OCI-LY1 (cell line): ENCODE results near the gene ICE2.

Experiments used
- H2AFZ ChIP-seq: fragments of 200-600 bp; sonication (generic), shearing (Covaris generic); 2 replicates; pipeline ENCODE4 v1.6.0; 2014; ENCODE audit warnings: antibody characterized with exemption, mild to moderate bottlenecking, low read length
- H3F3A ChIP-seq: fragments of 200-600 bp; sonication (generic), shearing (Covaris generic); 2 replicates; pipeline ENCODE4 v1.6.0; 2014; ENCODE audit warnings: mild to moderate bottlenecking, antibody characterized with exemption, low read length, moderate library complexity; ENCODE audit not compliant: insufficient read depth
- H3K27ac ChIP-seq: fragments of 200-600 bp; sonication (generic); 2 replicates; pipeline ENCODE4 v1.5.1; 2014; ENCODE audit warnings: low read length, mixed run types, mild to moderate bottlenecking, low read depth; ENCODE audit not compliant: poor library complexity, severe bottlenecking
- H3K27me3 ChIP-seq: fragments of 200-600 bp; sonication (generic); 2 replicates; pipeline ENCODE4 v1.6.0; 2014; ENCODE audit warnings: antibody characterized with exemption, mild to moderate bottlenecking, low read length, moderate library complexity; ENCODE audit not compliant: insufficient read depth
- H3K36me3 ChIP-seq: fragments of 200-600 bp; sonication (generic); 2 replicates; pipeline ENCODE4 v1.6.1; 2014; ENCODE audit warnings: mild to moderate bottlenecking, antibody characterized with exemption, low read length, moderate library complexity, mixed read lengths; ENCODE audit not compliant: insufficient read depth
- H3K4me1 ChIP-seq: fragments of 200-600 bp; sonication (generic); 2 replicates; pipeline ENCODE4 v1.5.1; 2014; ENCODE audit warnings: mild to moderate bottlenecking, low read length, moderate library complexity; ENCODE audit not compliant: insufficient read depth, severe bottlenecking
- H3K4me2 ChIP-seq: fragments of 200-600 bp; sonication (generic), shearing (Covaris generic); 2 replicates; pipeline ENCODE4 v1.6.1; 2014; ENCODE audit warnings: low read length
- H3K4me3 ChIP-seq: fragments of 200-600 bp; sonication (generic); 2 replicates; pipeline ENCODE4 v1.5.1; 2014; ENCODE audit warnings: low read length, low read depth, mild to moderate bottlenecking, mixed read lengths; ENCODE audit not compliant: poor library complexity, severe bottlenecking
- H3K79me2 ChIP-seq: fragments of 200-600 bp; shearing (Covaris generic); 2 replicates; pipeline ENCODE4 v1.6.1; 2016; ENCODE audit warnings: mixed run types, low read length, mixed read lengths; ENCODE audit not compliant: insufficient read depth
- H3K9ac ChIP-seq: fragments of 200-600 bp; sonication (generic), shearing (Covaris generic); 2 replicates; pipeline ENCODE4 v1.6.1; 2014; ENCODE audit warnings: mild to moderate bottlenecking, low read length, mixed read lengths
- H3K9me2 ChIP-seq: fragments of 200-600 bp; sonication (generic), shearing (Covaris generic); 2 replicates; pipeline ENCODE4 v1.6.1; 2014; ENCODE audit warnings: low read depth, mild to moderate bottlenecking, low read length, mixed read lengths
- H3K9me3 ChIP-seq: fragments of 200-600 bp; shearing (Covaris generic); 2 replicates; pipeline ENCODE4 v1.6.1; 2014; ENCODE audit warnings: low read length, mixed read lengths
- H4K20me1 ChIP-seq: fragments of 200-600 bp; sonication (generic), shearing (Covaris generic); 2 replicates; pipeline ENCODE4 v1.6.0; 2016; ENCODE audit warnings: mild to moderate bottlenecking, low read length; ENCODE audit not compliant: insufficient read depth
- EZH2 ChIP-seq: fragments of 200-600 bp; sonication (generic), shearing (Covaris generic); IDR thresholded peaks from 2 replicates; pipeline ENCODE4 v1.8.0; 2017; ENCODE audit warnings: borderline replicate concordance, mixed run types, mild to moderate bottlenecking, antibody characterized with exemption, low read length, moderate library complexity, mixed read lengths
- TF ChIP-seq, protein P1 (sequence below): fragments of 200-600 bp; sonication (generic), shearing (Covaris generic); IDR thresholded peaks from 2 replicates; pipeline ENCODE4 v1.5.1; 2017; ENCODE audit warnings: mild to moderate bottlenecking, antibody characterized with exemption, low read length, moderate library complexity, mixed read lengths

ICE2 gene

DNA sequence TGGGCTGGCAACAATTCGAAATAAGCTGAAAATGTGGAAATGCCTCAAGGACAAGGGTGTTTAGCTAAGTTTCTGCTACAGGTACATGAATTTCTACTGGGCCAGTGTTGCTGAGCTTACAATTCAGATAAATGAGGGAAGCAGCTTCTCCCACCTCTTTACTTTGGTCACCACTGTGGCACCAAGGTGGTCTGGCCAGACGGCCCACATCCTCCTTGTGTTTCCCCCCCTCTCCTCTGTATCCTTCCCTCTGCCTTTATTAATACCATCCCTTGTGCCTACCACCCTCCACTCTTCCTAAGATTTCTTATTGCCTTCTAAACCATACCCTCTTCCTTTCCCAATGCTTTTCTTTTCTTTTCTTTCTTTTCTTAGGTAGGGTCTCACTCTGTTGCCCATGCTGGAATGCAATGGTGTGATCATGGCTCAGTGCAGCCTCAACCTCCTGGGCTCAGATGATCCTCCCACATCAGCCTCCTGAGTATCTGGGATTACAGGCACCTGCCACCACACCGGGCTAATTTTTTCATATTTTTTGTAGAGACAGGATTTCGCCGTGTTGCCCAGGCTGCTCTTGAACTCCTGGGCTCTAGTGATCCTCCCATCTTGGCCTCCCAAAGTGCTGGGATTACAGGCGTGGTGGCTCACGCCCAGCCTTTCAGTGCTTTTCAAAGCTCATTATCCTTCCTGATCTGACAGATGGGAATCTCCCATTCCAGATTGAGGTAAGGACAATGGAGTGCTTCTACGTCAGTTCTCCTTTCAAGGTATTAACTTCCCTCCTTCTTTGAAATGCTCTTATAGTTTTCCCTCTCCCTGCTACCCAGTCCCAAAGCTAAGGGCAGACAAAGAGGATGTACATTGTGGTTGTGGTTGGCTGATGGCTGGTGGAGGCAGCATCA is 95.9 kb downstream of the ICE2 start:
- H4K20me1 ChIP-seq: no peaks in the 10 kb centered on the region
- H3K4me2 ChIP-seq: no peak overlapping the region
- H3K27ac ChIP-seq: no peak overlapping the region

DNA sequence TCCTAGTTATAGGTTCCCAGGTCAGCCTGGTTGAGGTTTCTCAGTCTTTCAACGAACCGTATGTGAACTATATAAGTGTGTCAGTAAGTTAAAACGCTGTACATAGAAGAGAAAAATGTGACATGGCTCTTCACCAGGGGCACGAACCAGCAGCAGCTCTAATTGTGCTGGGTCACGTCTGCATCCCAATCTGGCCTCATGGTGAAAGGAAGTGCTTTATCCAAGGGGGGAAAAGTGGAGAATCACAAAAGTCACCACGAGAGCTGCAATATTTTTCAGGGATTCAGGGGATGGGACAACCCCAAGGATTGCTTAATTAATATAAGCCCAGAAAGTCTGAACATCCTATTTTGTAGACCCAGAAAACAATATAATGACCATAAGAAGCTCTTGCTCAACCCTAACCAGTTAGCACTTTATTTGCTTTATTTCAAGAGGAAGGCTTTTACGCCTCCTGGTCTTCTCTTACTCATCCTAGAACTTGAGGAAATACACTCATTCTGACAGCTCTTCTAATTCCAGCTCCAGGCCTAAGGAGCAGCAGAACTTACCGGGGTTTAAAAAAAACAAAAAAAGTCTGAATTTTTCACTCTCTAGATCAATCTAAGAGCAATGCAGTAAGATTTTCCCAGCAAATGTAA is 97.7 kb downstream of the ICE2 start:
- H3K9me3 ChIP-seq: no peaks in the 10 kb centered on the region
- H3K27ac ChIP-seq: no peak overlapping the region
- H3K36me3 ChIP-seq: no peaks in the 10 kb centered on the region
- TF ChIP-seq EZH2: no peak
- TF ChIP-seq, protein P1, sequence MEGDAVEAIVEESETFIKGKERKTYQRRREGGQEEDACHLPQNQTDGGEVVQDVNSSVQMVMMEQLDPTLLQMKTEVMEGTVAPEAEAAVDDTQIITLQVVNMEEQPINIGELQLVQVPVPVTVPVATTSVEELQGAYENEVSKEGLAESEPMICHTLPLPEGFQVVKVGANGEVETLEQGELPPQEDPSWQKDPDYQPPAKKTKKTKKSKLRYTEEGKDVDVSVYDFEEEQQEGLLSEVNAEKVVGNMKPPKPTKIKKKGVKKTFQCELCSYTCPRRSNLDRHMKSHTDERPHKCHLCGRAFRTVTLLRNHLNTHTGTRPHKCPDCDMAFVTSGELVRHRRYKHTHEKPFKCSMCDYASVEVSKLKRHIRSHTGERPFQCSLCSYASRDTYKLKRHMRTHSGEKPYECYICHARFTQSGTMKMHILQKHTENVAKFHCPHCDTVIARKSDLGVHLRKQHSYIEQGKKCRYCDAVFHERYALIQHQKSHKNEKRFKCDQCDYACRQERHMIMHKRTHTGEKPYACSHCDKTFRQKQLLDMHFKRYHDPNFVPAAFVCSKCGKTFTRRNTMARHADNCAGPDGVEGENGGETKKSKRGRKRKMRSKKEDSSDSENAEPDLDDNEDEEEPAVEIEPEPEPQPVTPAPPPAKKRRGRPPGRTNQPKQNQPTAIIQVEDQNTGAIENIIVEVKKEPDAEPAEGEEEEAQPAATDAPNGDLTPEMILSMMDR: no peak
- no peak overlapping the region for H3K9ac ChIP-seq
- H3K79me2 ChIP-seq: no peaks in the 10 kb centered on the region
- no peak overlapping the region for H3K4me3 ChIP-seq
- no peak overlapping the region for H3K4me2 ChIP-seq
- no peak overlapping the region for H2AFZ ChIP-seq
- H3K4me1 ChIP-seq: no peaks in the 10 kb centered on the region
- H3K9me2 ChIP-seq: no peaks in the 10 kb centered on the region
- no peaks in the 10 kb centered on the region for H3K27me3 ChIP-seq
- no peaks in the 10 kb centered on the region for H4K20me1 ChIP-seq
- no peaks in the 10 kb centered on the region for H3F3A ChIP-seq

More for the DNA sequence above, 95.9 kb downstream of the ICE2 start:
- Histone ChIP-seq H3K36me3 (no peaks in the 10 kb centered on the region), H3K9ac (no peak overlapping the region), H3F3A (no peaks in the 10 kb centered on the region), H3K4me3 (no peak overlapping the region), H2AFZ (no peak overlapping the region), H3K27me3 (peaks cover 5% of the 10 kb centered on the region; the same call in 1 of the 2 replicates), H3K9me2 (no peaks in the 10 kb centered on the region), H3K79me2 (no peaks in the 10 kb centered on the region), H3K4me1 (no peaks in the 10 kb centered on the region), H3K9me3 (no peaks in the 10 kb centered on the region)
- TF ChIP-seq, protein P1: no peak
- no peak for TF ChIP-seq EZH2

DNA sequence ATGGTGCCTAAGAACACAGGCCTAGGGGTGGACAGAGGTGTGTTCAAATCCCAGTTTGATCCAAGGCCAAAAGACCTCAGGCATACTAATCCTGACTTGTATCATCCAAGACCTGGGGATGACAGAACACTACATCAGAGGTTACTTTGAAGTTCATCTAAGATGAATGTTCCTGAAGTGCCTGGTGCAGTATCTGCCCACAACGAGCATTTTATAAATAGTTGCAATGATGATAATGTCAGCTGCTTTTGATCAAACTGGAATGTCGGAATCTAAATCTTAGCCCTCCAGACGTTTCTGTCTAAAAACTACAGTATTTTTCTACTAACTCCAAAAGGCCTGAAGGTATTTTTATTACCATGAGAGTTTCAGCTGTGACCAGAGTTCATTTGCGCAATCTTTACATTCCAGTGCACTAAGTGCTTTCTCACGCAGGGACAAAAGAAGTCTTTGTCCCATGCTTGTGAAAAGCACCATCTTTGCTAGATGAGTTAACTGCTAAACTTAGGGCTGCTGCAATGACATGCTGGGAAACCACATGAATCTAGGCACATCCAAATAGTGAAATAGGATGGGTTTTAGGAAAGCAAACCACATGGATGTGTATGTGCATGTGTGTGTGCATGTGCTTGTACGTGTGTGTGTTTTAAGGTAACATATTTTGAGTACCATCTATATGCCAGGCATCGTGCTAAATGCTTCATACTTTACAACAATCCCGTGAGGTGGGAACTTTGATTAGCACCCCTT is 99.2 kb downstream of the ICE2 start:
- Histone ChIP-seq H3K79me2 (no peaks in the 10 kb centered on the region), H3K9ac (no peak overlapping the region), H3K27me3 (no peaks in the 10 kb centered on the region), H3F3A (no peaks in the 10 kb centered on the region), H3K4me3 (no peak overlapping the region), H4K20me1 (no peaks in the 10 kb centered on the region), H3K4me2 (no peak overlapping the region), H3K36me3 (no peaks in the 10 kb centered on the region), H3K4me1 (no peaks in the 10 kb centered on the region), H3K9me3 (no peaks in the 10 kb centered on the region), H2AFZ (no peak overlapping the region), H3K27ac (no peak overlapping the region), H3K9me2 (no peaks in the 10 kb centered on the region)
- no peak for TF ChIP-seq EZH2
- TF ChIP-seq, protein P1: no peak
